ENCODE data around the gene FREY1. TPM values are rescaled to one million over a fixed set of nuclear protein-coding genes. Genes with fewer than 3 reads are reported as not detected.

FREY1 gene
- total RNA-seq, 1 donor: 1.8 TPM

DNA sequence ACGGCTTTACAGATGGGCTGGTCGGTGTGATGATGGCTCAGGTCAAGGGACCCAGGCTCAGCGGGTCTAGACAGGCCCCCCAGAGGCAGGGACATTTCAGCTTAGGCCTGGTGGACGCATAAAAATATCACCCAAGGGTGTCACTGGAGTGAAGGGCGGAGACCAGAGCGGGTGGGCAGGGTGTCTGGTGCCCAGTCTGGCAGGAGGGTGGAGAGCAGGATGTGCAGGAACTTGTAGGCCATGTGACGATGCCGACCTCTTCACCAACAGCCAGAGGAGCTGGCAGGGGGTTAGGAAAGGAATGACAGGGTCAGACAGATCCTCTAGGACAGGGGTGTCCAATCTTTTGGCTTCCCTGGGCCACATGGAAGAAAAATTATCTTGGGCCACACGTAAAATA lies 17.1 kb downstream of the FREY1 start:
- DNase-seq (ENCODE audit: insufficient read length, low spot score, missing footprints): no peak
- no peak overlapping the region for H3K27ac ChIP-seq (ENCODE audit: low read depth, low read length)
- H3K4me1 ChIP-seq (ENCODE audit: insufficient read depth, low read length): no peaks in the 10 kb centered on the region
- H3K4me2 ChIP-seq (ENCODE audit: insufficient read depth, low read length): no peak overlapping the region
- no peak overlapping the region for H2AFZ ChIP-seq (ENCODE audit: low read length)
- no peaks in the 10 kb centered on the region for H3K36me3 ChIP-seq (ENCODE audit: insufficient read depth, low read length)
- TF ChIP-seq CTCF (IDR thresholded peaks at IDR 0.05; ENCODE audit: extremely low read depth, low read depth, low read length): no peak
- peaks cover 12% of the 10 kb centered on the region for H4K20me1 ChIP-seq (ENCODE audit: insufficient read depth, low read length)
- H3K9me3 ChIP-seq (ENCODE audit: low read depth, low read length): no peaks in the 10 kb centered on the region
- peaks cover 16% of the 10 kb centered on the region for H3K27me3 ChIP-seq (ENCODE audit: insufficient read depth, low read length)
- H3K4me3 ChIP-seq (ENCODE audit: insufficient read depth, low read length): no peak overlapping the region
- H3K79me2 ChIP-seq (ENCODE audit: insufficient read depth, low read length): no peaks in the 10 kb centered on the region

GRCh38 chr11:45889555-45889954 lies 17.5 kb downstream of the FREY1 start:
- Histone ChIP-seq H2AFZ (ENCODE audit: low read length) (no peak overlapping the region), H3K27me3 (ENCODE audit: insufficient read depth, low read length) (peaks cover 17% of the 10 kb centered on the region), H3K79me2 (ENCODE audit: insufficient read depth, low read length) (no peaks in the 10 kb centered on the region), H3K4me2 (ENCODE audit: insufficient read depth, low read length) (no peak overlapping the region), H3K9me3 (ENCODE audit: low read depth, low read length) (no peaks in the 10 kb centered on the region), H3K4me3 (ENCODE audit: insufficient read depth, low read length) (no peak overlapping the region), H3K4me1 (ENCODE audit: insufficient read depth, low read length) (no peaks in the 10 kb centered on the region), H4K20me1 (ENCODE audit: insufficient read depth, low read length) (peaks cover 13% of the 10 kb centered on the region), H3K36me3 (ENCODE audit: insufficient read depth, low read length) (no peaks in the 10 kb centered on the region), H3K27ac (ENCODE audit: low read depth, low read length) (no peak overlapping the region)
- no peak for DNase-seq (ENCODE audit: insufficient read length, low spot score, missing footprints)
- no peak for TF ChIP-seq CTCF (IDR thresholded peaks at IDR 0.05; ENCODE audit: extremely low read depth, low read depth, low read length)

DNA sequence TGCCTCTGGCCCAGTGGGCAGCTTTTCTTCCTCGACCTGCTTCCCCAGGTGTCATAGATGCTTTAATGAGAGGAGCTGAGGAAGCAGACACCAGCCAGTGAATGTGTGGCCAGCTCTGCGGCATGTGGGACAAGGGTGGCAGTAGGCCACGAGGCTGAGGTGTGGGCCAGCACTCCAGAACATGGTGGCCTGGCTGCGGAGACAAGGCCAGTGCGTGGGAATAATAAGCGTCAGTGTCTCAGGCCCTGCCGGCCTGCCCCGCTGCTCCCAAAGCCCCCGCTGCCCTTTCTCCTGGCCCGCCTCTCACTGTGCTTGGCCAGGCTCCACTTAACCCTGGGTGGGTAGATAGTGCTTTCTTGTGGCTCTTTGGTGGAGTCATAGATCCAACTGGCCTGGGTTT lies 19.5 kb downstream of the FREY1 start:
- H3K4me1 ChIP-seq (ENCODE audit: insufficient read depth, low read length): no peaks in the 10 kb centered on the region
- H3K36me3 ChIP-seq (ENCODE audit: insufficient read depth, low read length): no peaks in the 10 kb centered on the region
- H3K4me2 ChIP-seq (ENCODE audit: insufficient read depth, low read length): no peak overlapping the region
- no peak for TF ChIP-seq CTCF (IDR thresholded peaks at IDR 0.05; ENCODE audit: extremely low read depth, low read depth, low read length)
- H3K27me3 ChIP-seq (ENCODE audit: insufficient read depth, low read length): peaks cover 12% of the 10 kb centered on the region
- no peaks in the 10 kb centered on the region for H3K9me3 ChIP-seq (ENCODE audit: low read depth, low read length)
- no peak overlapping the region for H3K4me3 ChIP-seq (ENCODE audit: insufficient read depth, low read length)
- H3K79me2 ChIP-seq (ENCODE audit: insufficient read depth, low read length): no peaks in the 10 kb centered on the region
- H3K27ac ChIP-seq (ENCODE audit: low read depth, low read length): no peak overlapping the region
- peaks cover 21% of the 10 kb centered on the region for H4K20me1 ChIP-seq (ENCODE audit: insufficient read depth, low read length)
- peak; percentile 62 for DNase-seq (ENCODE audit: insufficient read length, low spot score, missing footprints)
- no peak overlapping the region for H2AFZ ChIP-seq (ENCODE audit: low read length)

DNA sequence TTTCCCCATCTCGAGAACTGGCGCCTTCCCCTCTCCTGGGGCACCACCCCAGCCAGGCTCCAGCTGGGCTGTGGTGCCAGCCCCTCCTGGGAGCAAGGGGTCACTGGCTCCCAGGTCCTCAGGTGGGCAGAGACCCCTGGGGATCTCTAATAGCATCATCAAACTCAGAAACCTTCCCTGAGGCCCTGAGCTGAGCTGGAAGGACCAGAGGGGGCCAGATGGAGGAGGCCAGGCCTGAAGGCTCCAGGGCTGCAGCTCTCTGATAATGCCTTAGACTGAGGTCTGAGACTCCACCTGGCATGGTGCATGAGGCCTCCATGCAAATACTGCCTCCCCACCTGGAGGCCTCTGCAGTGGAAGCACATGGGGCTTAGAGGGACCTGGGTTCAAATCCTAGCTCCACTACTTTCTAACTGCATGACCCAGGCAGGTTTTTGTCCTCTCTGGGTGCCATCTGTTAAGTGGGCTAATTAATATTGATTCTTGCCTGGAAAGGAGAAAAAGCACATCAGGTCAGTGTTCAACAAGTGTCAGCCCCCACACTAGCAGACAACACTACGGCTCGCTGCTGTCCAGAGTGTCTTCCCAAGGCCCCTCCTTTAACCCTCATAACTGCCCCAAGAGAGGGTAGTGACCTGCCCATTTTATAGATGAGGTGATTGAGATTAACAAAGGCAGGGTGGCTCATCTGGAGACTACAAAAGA lies 20.1 kb downstream of the FREY1 start:
- peaks cover 12% of the 10 kb centered on the region for H3K27me3 ChIP-seq (ENCODE audit: insufficient read depth, low read length)
- no peaks in the 10 kb centered on the region for H3K79me2 ChIP-seq (ENCODE audit: insufficient read depth, low read length)
- DNase-seq (ENCODE audit: insufficient read length, low spot score, missing footprints): peak; percentile 79
- no peaks in the 10 kb centered on the region for H3K4me1 ChIP-seq (ENCODE audit: insufficient read depth, low read length)
- H4K20me1 ChIP-seq (ENCODE audit: insufficient read depth, low read length): peaks cover 27% of the 10 kb centered on the region
- TF ChIP-seq CTCF (IDR thresholded peaks at IDR 0.05; ENCODE audit: extremely low read depth, low read depth, low read length): no peak
- H2AFZ ChIP-seq (ENCODE audit: low read length): no peak overlapping the region
- no peaks in the 10 kb centered on the region for H3K9me3 ChIP-seq (ENCODE audit: low read depth, low read length)
- H3K4me2 ChIP-seq (ENCODE audit: insufficient read depth, low read length): no peak overlapping the region
- H3K4me3 ChIP-seq (ENCODE audit: insufficient read depth, low read length): no peak overlapping the region
- H3K27ac ChIP-seq (ENCODE audit: low read depth, low read length): no peak overlapping the region
- H3K36me3 ChIP-seq (ENCODE audit: insufficient read depth, low read length): peaks cover 2% of the 10 kb centered on the region

Data from osteoblast (primary cell).